Thoracic aorta (tissue), 2 donors: ENCODE measurements around the gene MYBL2. TPM values are rescaled to one million over a fixed set of nuclear protein-coding genes. Genes with fewer than 3 reads are reported as not detected.
"Not testable (repeated sequence)": the region's sequence is repeated elsewhere in the genome, so short reads cannot be mapped to it uniquely, and the experiment has no call there.

Source experiments
- ATAC-seq: fragments of 150-250 bp; one replicate; pipeline ENCODE4 v1.8.0; 2017; ENCODE audit warnings: low read depth; ENCODE audit not compliant: insufficient number of reproducible peaks, low FRiP score
- DNase-seq: peaks from one replicate; pipeline ENCODE4 v3.0.0-alpha.2; 2020; ENCODE audit warnings: low spot score
- H3K27ac ChIP-seq, 2 donors: fragments of 200-600 bp; sonication (generic); 1 replicate in 1 of 2; 2 replicates in 1 of 2; pipeline ENCODE4 v1.5.1; 2016; ENCODE audit warnings: mild to moderate bottlenecking in 2 of 2, moderate library complexity in 2 of 2
- H3K27me3 ChIP-seq: fragments of 200-600 bp; sonication (generic); replicated peaks from 2 replicates; pipeline ENCODE4 v1.6.0; 2016; ENCODE audit warnings: mild to moderate bottlenecking; ENCODE audit not compliant: insufficient read depth
- H3K36me3 ChIP-seq: fragments of 200-600 bp; sonication (generic); one replicate; pipeline ENCODE4 v1.5.1; 2016
- H3K4me1 ChIP-seq, 2 donors: fragments of 200-600 bp; sonication (generic); 1 replicate in 1 of 2; 2 replicates in 1 of 2; pipeline versions ENCODE4 v1.5.1 to v1.6.0; 2016; ENCODE audit warnings: low read depth in 2 of 2, mild to moderate bottlenecking in 1 of 2; ENCODE audit not compliant: control insufficient read depth in 1 of 2
- H3K4me3 ChIP-seq: fragments of 200-600 bp; sonication (generic); 2 replicates; pipeline ENCODE4 v1.5.1; 2016; ENCODE audit warnings: mild to moderate bottlenecking
- H3K9me3 ChIP-seq: fragments of 200-600 bp; sonication (generic); 2 replicates; pipeline ENCODE4 v1.5.1; 2016
- CTCF ChIP-seq: fragments of 200-600 bp; sonication (generic); IDR thresholded peaks from one replicate; pipeline ENCODE4 v1.5.1; 2019; ENCODE audit warnings: antibody characterized with exemption
- total RNA-seq, 2 donors: library from RNA; depleted of rRNA; stranded (reverse); fragments of >200 nt; gene quantifications; one replicate each; pipeline versions ENCODE4 v1.1.0 to v1.2.3, GENCODE V29; 2016

Gene MYBL2
- under 1 TPM; 0.78 to 0.81 TPM for total RNA-seq

GRCh38 chr20:43666376-43667328 is at the start of gene MYBL2:
Gene MYBL2 (plus strand): TSS chr20:43667114. CDS start chr20:43667284, 170 bp downstream.
- Histone ChIP-seq H3K27ac (no peak within 1 kb of the TSS), H3K36me3 (no peaks in the 10 kb centered on the region), H3K4me3 (peak within 1 kb of the TSS; percentile 14), H3K4me1 (peaks cover 7 to 9% of the 10 kb centered on the region in 2 donors), H3K9me3 (no peaks in the 10 kb centered on the region), H3K27me3 (peaks cover 9% of the 10 kb centered on the region)
- ATAC-seq: no peak
- TF ChIP-seq CTCF: no peak
- no peak for DNase-seq

DNA sequence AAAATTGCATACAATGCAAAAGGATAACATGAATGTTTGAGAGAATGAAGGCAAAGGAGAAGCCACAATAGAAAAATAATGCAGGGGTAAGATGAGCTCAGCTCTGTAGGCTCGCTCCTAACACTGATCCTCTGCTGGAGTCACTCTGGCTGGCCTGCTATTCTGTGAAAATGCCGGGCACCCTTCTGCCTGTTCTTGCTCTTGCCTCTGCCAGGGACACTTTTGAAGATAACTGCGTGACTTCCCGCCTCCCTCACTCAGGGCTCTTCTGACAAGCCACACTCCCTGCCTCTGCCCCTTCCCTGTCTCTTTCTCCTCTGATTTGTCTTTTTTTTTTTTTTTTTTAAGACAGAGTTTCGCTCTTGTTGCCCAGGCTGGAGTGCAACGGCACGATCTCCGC is 35.3 kb upstream of the MYBL2 start:
- DNase-seq (no peak), ATAC-seq (no peak)
- Histone ChIP-seq H3K4me1 (no peaks in the 10 kb centered on the region), H3K36me3 (peaks cover 39% of the 10 kb centered on the region), H3K27ac (no peak overlapping the region), H3K9me3 (no peaks in the 10 kb centered on the region), H3K4me3 (no peak overlapping the region), H3K27me3 (no peaks in the 10 kb centered on the region)
- no peak for TF ChIP-seq CTCF

DNA sequence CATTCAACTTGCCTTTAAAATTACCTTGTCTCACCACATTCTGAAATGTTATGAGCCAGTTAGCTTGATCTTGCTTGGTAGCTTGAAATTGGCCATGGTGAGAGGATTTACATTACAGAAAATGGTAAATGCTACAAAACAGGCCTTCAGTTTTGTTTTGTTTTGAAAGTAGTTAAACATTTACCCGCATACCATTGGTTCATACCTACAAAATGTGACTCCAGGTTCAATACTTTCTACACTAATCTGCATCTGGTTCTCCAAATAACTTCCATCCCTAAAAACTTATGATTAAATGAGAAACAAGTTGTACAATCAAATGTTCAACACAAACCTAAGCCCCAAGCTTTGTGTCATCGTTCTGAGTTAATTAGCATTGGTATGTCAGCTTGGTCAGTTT is 30.5 kb upstream of the MYBL2 start:
- DNase-seq (no peak), ATAC-seq (no peak)
- no peak for TF ChIP-seq CTCF
- peaks cover 40% of the 10 kb centered on the region for H3K36me3 ChIP-seq
- no peaks in the 10 kb centered on the region for H3K9me3 ChIP-seq
- H3K27ac ChIP-seq: no peak overlapping the region
- H3K4me1 ChIP-seq: no peaks in the 10 kb centered on the region
- no peaks in the 10 kb centered on the region for H3K27me3 ChIP-seq
- H3K4me3 ChIP-seq: no peak overlapping the region

DNA sequence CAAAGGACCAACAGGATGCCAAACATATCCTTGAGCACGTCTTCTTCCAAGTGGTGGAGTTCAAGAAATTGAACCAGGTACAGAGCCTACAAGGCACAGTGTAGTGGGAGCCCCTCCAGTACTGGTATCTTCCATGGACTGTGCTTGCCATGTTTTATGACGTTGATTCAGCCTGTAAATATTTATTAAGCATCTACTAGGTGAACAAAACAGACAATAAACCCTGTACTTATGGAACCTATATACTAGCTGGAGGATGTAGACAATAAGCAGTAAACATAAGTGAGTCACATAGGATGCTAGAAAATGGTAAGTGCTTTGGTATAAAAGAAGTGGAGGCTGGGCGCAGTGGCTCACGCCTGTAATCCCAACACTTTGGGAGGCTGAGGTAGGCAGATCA is 24.4 kb upstream of the MYBL2 start:
- DNase-seq: no peak
- no peak for ATAC-seq
- no peaks in the 10 kb centered on the region for H3K4me1 ChIP-seq
- H3K4me3 ChIP-seq: no peak overlapping the region
- H3K27ac ChIP-seq: no peak overlapping the region
- H3K9me3 ChIP-seq: no peaks in the 10 kb centered on the region
- TF ChIP-seq CTCF: no peak
- H3K27me3 ChIP-seq: no peaks in the 10 kb centered on the region
- H3K36me3 ChIP-seq: peaks cover 35% of the 10 kb centered on the region

- ATAC-seq (no peak), DNase-seq (no peak)
- Histone ChIP-seq H3K36me3 (peaks cover 8% of the 10 kb centered on the region), H3K4me1 (no peaks in the 10 kb centered on the region), H3K9me3 (no peaks in the 10 kb centered on the region), H3K27me3 (no peaks in the 10 kb centered on the region), H3K27ac (no peak overlapping the region), H3K4me3 (no peak overlapping the region)
- no peak for TF ChIP-seq CTCF
These were observed 15.9 kb upstream of the MYBL2 start for GRCh38 chr20:43650997-43651525.

- H3K27ac ChIP-seq, H3K4me3 ChIP-seq, H3K4me1 ChIP-seq, H3K9me3 ChIP-seq, H3K36me3 ChIP-seq, ATAC-seq, DNase-seq, H3K27me3 ChIP-seq: not testable (repeated sequence)
These were observed 15.2 kb upstream of the MYBL2 start for GRCh38 chr20:43651650-43652184.
